Stimulated activated CD4-positive, alpha-beta T cell treated with anti-CD3 and anti-CD28 coated beads, Interleukin-4, amount 100 ng/mL, for 1 hour (primary cell): ENCODE data around the gene LMBRD1.
"Not testable (repeated sequence)": the region's sequence is repeated elsewhere in the genome, so short reads cannot be mapped to it uniquely, and the experiment has no call there.

Experiments used
- DNase-seq: peaks from one replicate; pipeline ENCODE4 v3.0.0-alpha.2; 2020

Gene LMBRD1

DNA sequence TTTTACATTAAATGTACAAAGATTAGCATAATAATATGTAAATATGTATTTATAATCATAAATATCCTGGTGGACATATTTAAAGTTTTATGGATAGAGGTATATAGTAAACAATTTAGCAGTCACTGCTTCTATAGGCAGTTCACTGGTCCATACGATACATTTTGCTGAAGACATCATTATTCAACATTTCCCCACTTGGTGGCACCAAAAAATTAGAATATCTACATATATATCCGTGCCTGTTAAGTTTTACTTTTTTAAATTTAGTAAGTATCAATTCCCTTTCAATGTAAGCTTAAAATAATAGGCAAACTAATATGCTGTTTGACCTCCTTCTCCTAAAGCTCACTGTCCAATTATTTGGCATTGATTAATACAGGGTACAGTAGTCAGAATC is 64.2 kb downstream of the LMBRD1 start:
- no peak for DNase-seq

DNA sequence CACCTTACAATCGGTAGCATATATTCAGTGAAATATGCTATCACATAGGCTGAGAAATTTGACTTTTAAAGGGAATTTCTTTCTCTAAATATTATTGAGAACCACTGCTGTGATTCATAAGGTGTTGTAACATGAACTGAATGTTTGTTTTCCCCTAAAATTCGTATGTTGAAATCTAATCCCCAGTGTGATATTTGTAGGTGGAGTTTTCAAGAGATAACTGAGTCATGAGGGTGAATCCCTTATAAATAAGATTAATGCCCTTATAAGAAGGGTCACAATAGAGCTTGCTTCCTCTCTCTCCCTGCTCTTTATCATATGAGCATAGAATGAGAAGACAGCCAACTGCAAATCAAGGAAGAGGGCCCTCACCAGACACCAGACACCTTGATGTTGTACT is 64.8 kb downstream of the LMBRD1 start:
- DNase-seq: no peak

DNA sequence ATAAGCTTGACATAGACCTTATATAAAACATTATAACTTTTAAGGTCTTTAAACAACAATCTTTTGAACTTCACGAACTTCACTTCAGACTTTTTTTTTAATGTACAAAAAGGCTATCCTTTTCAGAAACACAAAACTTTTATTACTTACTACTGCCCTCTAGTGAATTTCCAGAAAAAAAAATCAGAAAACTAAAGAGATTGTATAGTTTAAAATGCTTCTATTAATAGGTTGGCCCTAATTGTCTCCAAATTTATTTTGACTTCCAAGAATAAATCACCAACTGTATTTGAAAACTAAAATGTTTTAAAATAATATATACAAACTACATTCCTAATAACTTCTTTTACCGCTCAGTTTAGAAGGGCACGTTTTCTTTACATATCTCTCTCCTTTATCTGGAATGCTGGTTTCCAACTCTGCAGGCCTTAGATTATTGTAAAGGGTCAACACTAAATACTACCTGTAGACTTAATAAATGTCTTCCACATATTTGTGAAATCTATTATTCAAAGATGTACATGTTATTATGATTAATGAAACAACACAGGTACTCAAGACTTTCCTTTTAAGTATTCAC is 66.8 kb downstream of the LMBRD1 start:
- no peak for DNase-seq

DNA sequence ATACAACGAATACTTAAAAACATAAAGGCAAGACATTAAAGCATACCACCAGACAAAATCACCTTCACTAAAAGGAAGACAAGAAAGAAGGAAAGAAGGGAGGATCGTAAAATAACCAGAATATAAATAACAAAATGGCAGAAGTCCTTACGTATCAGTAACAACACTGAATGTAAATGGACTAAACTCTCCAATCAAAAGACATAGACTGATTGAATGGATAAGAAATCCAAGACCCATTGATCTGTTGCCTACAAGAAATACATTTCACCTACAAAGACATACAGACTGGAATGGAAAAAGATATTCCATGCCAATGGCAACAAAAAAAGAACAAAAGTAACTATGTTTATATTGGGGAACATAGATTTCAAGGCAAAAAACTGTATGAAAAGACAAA is 74.1 kb downstream of the LMBRD1 start:
- DNase-seq: no peak

DNA sequence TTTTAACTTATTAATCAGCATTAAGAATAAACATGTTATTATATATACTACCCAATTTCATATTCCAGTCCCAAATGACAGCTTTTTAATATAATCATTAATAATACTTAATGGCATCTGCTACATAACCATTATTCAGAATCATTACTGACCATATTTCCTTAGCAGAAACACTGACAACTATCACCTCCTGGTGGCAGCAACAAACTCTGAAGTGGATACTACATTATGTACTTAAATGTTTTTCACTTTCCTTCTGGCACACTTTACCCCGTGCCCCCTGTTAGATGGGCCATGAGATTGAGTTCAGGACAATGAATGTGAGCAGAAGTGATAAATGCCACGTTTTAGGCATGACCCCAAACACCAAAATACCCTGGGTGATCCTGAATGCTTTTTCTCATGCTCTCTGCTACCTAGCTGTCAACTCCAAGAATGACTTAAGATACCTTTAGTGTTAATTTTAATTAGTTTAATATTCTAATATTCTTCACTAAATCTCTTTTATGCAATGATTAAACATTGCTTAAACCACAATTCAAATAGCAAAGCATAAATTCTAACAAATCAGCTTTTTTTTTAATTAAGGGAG is 77.1 kb downstream of the LMBRD1 start:
- no peak for DNase-seq

DNA sequence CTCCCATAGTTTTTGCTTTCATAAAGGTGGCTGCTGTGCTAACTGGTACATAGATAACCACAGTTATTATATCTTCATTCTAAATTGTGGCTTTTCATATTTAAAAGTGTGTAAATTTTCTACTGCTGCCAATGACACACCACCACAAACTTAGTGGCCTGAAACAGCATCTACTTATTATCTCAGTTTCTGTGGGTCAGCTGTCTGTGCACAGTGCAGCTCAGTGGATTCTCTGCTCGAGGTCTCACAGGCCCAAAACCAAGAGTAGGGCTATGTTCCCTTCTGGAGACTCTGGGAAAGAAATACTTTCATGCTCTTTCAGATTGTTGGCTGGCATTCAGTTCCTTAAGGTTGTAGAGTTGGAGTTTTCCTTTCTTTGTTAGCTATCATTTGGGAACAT is 90.1 kb downstream of the LMBRD1 start:
- DNase-seq: no peak

DNA sequence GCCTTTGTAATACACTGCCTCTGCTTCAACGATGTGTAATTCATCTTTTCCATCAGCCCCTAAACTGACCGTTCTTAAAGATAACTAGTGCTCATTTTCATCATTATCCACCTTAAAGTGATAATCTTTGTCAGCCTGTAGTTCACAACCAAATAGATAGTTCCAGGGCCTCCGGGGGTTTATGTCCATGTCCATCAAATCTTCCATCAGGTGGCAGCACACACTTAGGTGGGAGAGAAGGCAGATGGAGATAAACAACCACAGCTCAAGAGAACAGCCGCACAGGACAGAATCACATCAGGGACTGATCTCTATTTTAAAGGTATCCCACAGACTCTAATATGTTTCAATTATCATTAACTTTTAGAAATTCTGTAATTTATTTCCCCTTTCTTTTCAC is 90.9 kb downstream of the LMBRD1 start:
- DNase-seq: no peak

DNA sequence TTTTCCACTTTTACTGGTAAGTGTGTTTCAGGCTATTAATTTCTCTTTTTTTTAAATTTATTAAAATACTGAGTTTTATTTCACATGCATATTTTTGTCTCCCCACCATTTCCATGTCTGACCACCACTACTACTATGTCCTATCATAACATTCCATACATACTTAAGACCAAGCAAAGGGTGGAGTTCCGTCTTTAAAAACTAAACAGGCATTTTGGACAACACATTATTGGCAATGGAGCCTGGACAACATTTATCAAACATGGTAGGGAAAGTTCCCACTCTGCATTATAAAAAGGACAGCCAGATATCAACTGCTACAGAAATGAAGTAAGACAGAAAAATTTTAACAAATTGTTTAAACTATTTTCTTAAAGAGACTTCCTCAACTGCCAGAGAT is 91.9 kb downstream of the LMBRD1 start:
- no peak for DNase-seq

DNA sequence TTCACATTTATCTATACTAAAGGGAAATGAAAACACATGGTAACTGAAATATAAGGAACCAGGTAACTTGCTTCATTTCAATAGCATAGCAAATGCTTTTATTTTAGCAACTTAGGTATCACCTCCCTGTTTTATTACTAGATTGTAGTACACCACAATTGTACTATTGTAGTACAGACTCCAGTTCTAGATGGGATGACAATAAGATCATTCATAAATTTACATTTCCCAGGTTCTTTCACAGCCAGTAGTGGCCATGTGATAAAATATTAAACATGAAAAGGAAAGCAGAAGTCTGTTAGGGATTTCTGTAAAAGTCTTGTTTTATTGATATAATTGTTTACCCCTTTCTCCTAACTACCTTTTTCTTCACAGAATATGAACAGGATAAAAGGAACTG is 97.2 kb downstream of the LMBRD1 start:
- no peak for DNase-seq

DNA sequence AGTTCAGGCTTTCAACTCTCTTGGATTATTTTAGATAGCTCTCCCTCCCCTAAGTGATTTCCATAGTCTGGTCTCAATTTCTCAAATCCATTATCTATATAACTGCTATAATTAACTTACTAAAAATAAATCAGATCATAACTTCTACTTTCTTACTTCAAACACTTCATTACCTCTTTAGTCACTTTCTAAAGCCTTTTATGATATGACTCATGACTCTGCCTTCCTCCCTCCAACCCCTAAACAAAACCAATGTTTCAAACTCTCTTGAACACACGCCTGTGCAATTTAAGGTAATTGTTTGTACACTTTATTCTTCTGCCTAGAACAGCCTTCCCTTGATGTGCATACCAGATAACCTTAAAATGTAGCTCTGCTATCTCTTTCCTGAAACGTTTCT is 100.5 kb downstream of the LMBRD1 start:
- no peak for DNase-seq

DNA sequence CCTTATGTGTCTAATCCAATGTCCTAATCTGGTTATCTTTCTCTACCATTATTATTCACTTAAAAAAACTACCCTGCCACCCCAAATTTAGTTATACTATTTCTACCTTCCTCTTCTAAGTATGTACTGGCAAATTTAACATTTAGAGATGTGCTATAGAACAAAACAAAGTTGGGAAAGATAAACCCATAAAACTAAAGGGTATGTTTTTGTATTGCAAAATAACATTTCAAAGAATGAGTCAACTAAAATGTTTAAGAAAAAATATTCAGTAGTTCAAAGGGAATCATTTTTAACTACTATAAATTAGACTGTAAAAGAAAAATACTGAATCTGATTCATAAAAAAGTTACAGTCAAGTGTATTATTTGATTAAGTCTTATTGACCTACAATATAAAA is 103.0 kb downstream of the LMBRD1 start:
- DNase-seq: no peak

DNA sequence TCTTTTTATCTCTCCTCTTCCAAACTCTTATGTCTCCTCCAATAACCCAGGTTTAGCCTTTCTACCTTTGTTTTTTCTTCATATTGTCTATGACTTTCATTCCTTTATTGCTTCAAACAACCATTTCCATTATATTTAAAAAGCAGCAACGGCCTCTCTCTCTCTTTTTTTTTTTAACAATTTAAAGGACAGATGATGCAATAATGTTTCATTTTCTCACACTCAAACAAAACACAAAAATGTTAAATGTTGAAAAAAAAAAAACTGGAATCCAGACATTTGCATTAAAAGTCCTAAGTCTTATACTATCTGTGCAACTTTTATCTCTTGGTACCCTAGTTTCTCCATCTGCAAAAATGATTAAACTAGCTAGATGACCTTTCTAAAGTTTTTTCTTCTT is 105.8 kb downstream of the LMBRD1 start:
- DNase-seq: no peak

DNA sequence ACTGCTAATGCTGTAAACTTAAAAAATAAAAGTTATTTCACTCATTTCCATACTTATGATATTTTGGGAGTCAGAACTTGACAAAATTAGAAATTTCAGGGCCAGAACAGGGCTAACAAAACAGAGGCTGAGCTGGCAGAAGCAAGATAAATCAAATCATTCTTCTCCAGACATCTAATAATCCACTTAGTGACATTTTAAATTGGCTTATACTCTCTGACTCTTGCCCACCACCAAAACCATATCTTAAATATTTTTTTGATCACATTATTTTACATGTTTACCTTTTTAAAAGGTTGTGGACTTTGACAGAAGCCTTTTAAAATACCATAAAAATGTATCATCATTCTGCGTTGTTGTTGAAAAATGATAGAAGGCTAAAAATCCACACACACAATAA is 116.5 kb downstream of the LMBRD1 start:
- DNase-seq: no peak

DNA sequence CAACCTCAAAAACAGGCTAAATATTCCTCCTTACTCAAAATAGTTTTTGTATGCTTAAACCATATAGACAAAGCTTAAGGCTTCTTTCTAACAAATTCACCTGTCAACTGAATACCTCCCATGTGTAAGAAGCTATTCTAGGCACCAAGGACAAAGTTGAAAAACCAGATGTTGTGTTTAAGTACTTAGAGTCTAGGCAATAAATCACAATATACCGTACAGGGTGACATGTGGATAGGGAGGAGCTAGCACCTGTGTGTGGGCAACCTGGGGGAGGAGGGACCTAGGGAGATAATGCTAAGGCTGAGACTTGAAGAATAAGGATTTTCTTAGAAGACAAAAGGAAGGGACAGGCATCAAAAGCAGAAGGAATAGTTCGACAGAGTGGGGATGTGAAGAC is 123.5 kb downstream of the LMBRD1 start:
- no peak for DNase-seq

DNA sequence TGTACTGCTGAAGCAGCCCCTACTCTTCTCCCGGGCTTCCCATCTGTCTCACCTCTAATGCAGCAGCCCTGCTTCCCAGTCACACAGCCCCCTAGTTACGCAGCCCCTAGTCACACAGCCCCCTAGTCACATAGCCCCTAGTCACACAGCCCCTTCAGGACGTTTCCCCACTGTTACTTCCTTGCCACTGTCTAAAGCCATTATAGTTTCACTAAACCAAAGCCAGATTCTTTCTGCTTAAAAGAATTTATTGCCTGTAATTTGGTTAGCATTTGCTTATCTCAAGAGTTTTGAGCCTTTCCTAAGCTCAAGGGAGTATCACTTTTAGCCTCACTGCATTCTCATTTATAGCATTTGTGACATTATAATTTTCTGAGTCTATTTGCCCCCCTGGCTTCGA is 127.9 kb downstream of the LMBRD1 start:
- DNase-seq: no peak

DNA sequence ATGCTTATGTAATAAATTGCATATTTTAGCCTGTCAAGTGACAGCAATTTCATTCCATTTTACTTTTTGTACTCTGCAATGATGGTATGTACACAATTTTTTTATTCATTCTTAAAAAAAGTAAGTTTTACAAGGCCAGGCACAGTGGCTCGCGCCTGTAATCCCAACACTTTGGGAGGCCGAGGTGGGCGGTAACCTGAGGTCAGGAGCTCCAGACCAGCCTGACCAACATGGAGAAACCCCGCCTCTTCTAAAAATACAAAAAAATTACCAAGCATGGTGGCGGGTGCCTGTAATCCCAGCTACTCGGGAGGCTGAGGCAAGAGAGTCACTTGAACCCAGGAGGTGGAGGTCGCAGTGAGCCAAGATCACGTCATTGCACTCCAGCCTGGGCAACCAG is 130.0 kb downstream of the LMBRD1 start:
- DNase-seq: not testable (repeated sequence)

DNA sequence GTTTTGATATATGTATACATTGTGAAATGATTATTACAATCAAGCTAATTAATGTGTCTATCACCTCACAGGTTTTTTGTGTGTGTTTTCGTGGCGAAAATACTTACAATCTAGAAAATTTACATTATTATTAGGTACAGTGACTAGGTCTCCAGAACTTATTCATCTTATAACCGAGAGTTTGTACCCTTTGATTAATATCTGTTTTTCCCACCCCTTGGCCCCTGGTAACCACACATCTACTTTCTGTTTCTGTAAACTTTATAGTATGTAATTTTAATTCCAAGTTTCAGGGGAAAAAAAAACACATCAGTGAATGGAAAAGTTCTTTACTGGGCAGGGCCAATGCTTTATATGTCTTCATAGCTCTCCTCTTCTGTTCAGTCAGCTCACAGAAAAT is 131.4 kb downstream of the LMBRD1 start:
- no peak for DNase-seq

DNA sequence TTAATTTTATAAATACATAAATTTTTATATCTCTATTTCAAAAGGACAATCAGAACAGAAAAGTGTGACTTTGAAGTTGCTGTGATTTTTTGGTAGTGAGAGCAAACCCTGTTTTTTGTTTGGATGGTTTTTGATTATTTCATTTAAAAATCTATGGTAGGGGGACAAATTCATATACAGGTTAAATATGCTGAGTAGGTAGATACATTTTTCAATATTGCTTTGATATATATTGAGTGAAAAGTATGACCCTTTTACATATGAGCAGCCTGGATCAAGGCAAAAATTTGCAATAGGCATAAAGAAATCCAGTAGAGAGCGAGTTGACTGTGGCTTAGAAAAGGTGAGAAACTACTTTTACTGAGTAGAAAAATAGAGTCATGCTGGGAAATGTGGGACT is 132.3 kb downstream of the LMBRD1 start:
- no peak for DNase-seq

DNA sequence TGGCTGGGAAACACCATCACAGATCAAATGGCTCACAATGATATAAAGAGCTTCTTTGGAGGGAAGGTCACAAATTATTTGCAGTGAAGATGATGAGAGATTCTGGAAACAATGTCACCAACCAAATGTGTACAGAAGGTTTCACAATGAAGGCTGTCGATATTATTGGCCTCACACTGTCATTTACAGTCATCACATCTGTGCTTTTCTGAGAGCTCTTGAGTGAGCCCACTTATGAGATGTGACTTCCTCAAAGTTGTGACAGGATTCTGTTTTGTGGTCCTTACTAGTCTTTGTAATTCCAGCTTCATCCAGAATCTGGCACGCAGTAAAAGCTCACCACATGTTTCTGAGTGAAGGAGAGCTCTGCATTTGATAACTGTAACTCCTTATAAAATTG is 133.6 kb downstream of the LMBRD1 start:
- DNase-seq: no peak

DNA sequence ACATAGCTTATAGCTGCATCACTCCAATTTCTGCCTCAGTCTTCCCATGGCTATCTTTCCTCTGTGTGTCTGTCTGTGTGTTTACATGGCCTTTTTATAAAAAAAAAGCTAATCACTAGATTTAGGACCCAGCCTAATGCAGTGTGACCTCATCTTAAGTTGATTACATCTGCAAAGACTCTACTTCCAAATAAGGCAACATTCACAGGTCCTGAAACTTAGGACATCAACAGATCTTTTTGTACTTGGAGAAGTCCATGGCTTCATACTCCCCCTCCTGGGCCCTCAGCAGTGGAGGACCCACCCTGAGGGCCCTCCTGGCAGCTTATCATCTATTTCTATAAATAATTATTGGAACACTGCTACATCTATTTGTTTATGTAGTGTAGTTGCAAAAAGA is 146.1 kb downstream of the LMBRD1 start:
- no peak for DNase-seq

DNA sequence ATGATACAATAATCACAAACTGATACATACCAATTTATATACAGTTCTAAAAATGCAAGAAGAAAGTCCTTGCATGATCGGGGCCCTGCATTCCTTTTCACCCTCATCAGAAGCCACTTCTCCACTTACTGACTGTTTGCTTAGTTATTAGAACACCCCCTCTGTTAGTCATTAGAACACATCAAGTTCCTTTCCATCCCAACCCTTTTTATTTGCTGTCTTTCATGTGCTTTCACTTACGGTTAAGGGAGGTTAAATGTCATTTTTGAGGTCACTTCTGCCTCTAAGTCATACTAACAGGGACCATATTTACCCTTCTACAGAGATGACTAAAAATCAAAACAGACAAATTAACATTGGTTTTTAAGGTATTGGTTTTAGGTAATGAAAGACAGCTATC is 149.1 kb downstream of the LMBRD1 start:
- no peak for DNase-seq

DNA sequence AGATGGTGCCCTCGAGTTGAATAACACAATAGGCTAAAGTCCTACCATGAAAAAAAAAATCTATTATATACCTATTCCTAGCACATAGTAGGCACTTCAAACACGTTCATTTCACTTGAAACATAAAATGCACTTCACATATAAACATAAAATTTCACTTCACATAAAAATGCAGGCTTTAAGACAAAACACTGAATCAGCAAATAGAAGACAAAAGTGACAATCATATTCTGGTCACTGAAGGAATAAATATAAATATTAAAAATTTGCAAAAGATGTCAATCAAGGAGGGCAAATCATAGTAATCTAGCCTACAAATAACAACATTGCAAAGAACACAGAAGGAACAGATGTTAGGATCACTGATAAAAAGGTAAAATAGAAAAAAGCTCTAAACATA is 153.1 kb downstream of the LMBRD1 start:
- no peak for DNase-seq

DNA sequence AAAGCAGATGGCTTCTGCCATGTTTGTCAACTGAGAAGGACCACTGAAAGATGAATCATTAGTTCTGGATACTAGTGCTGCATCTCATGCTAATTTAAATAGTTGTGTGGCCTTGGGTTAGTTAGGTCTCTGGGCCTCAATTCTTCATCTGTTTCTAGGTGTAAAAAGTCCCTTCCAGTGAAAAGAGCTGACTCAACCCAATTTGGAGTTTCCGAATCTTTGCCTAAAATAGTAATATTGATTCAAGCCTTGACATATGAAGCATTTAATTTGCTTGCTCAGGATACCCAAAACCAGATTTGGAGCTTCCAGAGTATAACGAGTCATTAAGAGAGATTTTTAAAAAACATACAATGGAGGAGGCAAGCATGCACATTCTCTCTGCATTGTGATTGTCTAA is 163.9 kb downstream of the LMBRD1 start:
- DNase-seq: no peak

DNA sequence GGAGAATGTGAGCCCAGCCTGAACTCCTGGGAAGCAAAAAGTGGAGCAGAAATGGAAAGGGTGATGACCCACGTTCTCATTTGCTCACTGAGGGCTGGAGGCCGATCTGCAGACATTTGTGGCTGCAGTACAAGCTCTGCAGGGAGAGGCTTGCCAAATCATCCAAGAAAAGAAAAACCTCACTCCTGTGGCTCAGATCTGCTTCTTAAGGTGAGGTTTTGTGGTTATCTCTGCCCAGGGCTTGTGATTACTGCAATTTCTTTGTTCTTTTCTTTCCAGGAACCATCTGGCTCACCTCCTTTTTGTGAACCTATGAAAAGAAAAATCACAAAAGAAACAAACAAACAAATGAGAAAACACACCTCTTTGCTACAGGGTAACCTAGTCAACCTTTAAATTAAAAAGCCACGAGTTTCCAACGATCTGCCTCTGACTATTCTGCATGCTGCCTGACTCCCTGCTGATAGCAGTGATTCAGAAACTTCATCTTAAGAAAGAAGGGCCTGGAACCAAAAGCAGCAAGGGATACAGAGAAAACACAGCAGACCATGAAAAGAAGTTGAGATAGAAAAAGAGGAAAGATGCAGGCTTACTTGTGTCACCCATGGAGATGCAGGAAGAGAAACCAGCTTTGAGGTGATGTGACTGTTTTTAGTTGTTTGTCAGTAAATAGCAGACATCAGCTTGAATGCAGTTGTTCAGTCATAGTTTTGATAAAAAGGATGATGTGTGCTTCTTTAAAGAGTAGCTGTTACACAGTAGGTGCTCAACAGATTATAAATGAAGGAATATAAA is 165.1 kb downstream of the LMBRD1 start:
- no peak for DNase-seq

DNA sequence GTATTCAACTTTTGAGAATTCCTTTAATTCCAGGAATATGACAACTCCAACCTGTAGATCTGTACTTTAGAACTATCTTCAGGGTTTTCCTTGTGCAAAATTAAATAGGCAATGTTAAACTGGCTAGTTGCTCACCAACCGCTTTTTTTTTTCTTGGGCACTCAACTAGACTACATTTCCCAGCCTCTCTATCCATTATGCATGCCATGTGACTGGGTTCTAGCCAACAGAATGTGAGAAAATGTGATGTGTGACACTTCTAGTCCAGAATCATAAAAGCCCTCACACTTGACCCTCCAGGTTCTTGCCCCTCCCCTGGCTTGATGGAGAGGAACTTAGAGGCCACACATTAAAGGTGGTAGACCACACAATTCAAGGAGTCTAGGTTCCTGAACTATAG is 166.0 kb downstream of the LMBRD1 start:
- DNase-seq: no peak
